Stimulated activated CD8-positive, alpha-beta memory T cell treated with anti-CD3 and anti-CD28 coated beads, Interleukin-15, amount 100 ng/mL, for 24 hours (primary cell): ENCODE results near the gene RGL4.

ENCODE experiments used
- DNase-seq: peaks from one replicate; pipeline ENCODE4 v3.0.0-alpha.2; 2020; ENCODE audit warnings: low read depth

RGL4 gene

DNA sequence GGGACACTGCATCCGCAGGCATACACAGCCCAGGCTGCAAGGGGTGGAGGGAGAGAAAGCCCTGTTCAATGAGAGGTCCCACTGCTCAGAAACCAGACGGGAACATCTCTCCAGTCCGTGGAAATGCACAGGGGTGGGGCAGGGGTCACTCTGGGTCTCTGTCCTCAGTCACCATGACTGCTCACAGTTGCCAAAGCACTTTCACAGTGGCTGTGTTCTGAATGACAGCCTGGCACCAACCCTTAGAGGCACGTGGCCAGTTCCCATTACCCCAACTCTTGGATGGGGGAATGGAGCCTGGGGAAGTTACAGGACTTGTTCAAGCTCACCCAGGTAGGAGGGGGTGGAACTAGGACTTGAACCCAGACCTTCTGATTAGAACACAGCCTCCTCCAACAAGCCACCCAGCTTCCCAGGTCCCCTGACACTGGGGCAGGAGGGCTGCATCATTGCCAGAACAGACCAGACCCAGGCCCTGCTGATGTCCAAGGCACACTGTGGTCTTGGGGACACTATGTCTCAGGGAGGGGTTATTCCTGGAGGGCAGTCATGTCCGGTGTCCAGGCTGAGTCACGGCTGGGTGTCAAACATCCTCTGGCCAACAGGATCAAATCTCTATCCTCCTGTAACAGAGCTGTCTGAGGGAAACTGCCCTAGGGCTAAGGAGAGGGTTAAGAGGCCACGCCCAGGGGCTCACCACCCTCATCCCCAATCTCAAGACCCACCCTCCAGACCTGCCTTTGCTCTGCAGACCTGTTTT lies 51.9 kb downstream of the RGL4 start:
- no peak for DNase-seq

DNA sequence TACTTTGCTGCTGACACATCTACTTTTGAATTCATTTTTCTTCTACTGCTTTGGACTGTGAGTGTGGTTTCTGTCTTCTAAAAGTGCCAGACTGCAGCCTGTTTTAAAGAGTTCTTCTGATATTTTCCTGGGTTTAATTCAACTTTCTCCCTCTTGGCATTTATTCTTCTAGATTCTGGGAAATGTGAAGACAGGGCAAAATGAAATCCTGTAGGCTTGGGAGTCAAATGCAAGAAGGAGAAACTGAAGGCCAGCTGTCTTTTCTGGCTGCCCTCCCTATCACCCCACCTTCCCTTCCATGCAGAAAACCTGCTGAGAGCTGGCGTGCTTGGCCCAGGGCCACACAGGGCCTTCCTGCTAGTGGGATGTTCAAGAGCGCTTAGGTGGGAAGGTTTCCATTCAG lies 52.5 kb downstream of the RGL4 start:
- DNase-seq: no peak

DNA sequence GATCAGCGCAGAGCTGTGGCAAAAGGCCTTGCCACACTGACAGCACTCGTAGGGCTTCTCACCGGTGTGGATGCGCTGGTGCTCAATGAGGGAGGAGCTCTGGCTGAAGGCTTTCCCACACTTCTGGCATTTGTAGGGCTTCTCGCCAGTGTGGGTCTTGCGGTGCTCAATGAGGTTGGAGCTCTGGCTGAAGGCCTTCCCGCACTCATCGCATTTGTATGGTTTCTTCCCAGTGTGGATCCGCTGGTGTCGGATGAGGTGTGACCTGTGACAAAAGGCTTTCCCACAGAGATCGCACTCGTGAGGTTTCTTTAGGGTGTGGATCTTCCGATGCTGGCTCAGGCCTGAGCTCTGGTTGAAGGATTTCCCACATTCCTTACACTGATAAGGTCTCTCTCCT lies 53.2 kb downstream of the RGL4 start:
- DNase-seq: no peak

DNA sequence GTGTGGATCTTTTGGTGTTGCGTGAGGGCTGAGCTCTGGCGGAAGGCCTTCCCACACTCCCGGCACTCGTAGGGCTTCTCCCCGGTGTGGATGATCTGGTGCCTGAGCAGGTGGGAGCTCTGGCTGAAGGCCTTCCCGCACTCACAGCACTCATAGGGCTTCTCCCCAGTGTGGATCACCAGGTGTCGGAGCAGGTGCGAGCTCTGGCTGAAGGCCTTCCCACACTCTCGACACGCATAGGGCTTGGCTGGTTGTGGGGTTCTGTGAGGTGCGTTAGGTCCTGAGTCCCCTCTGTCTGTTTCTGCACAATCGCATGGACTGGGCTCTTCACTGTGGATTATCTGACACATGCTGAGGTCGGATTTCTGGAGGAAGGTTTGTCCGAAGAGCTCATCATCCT lies 53.7 kb downstream of the RGL4 start:
- no peak for DNase-seq

DNA sequence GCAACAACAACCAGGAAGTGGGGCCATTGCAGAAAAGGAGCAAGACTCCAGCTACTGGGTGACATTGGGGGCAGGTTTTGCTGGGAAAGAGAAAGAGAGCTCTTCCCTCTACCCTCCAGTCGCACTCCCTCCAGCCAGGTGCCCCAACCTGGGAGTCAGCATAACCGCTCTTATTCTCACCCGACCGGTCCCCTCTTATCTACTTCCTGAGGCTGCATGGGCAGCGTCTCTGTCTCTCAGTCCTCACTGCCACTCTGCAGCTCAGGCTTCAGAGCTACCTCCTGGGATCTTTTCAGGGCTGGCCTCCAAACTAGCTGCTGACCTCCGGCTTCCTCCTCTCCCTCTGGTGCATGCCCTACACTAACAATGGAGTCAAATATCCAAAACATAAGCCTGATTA lies 55.0 kb downstream of the RGL4 start:
- no peak for DNase-seq
